ENCODE data around the gene TBL1X. TPM values are rescaled to one million over a fixed set of nuclear protein-coding genes. Genes with fewer than 3 reads are reported as not detected.
"Not testable (repeated sequence)": the region's sequence is repeated elsewhere in the genome, so short reads cannot be mapped to it uniquely, and the experiment has no call there.

Gene TBL1X
- total and polyA plus RNA-seq, 7 experiments from 2014 or later: 11.8 to 58.8 (median 28.9) TPM

DNA sequence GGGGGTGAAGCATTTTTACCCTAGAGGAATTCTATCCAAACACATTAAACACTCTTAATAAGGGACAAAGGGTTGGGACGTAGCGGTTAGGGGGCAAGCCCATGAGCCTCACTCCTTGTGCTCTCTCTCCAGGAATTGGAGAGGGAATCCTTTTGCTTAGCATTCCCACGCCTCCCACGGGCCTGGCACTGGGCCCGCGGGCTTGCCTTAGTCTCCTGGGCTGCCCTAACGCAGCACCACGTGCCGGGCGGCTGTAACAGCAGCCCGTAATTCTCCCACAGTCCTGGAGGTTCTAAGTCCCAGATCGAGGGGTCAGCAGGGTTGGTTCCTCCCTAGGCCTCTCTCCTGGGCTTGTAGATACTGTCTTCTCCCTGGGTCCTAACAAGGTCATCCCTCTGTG, 67.5 kb downstream of the TBL1X start:
- no peaks in the 10 kb centered on the region for H3K27me3 ChIP-seq (ENCODE audit: control insufficient read depth in 2 of 2, insufficient read depth in 2 of 2, low read length in 2 of 2)
- no peak for DNase-seq
- peaks cover 0 to 4% (median 3%) of the 10 kb centered on the region in 5 donors for H3K36me3 Mint-ChIP-seq
- H3K27ac Mint-ChIP-seq: no peak overlapping the region
- no peaks in the 10 kb centered on the region for H3K27me3 Mint-ChIP-seq
- intact Hi-C loops (cut with micrococcal nuclease): loop anchor here in 1 of 2 donors (5.0 to 10.0 kb wide), 2 partner anchors 65 to 102 kb away; partner anchors contain the start of gene TBL1X
- no peak overlapping the region for H3K27ac ChIP-seq (ENCODE audit: low read depth, low read length)
- no peaks in the 10 kb centered on the region for H3K36me3 ChIP-seq (ENCODE audit: control insufficient read depth in 2 of 3, insufficient read depth in 3 of 3, low read length in 3 of 3)
- POLR2A ChIA-PET: no interaction called here
- CTCF ChIA-PET: no interaction called here
- peaks cover 6 to 13% of the 10 kb centered on the region in 2 donors for H3K4me1 ChIP-seq (ENCODE audit: control insufficient read depth in 2 of 2, insufficient read depth in 2 of 2, low read length in 2 of 2)
- no peak for ATAC-seq
- peaks cover 15 to 65% (median 63%) of the 10 kb centered on the region in 7 donors for H3K4me1 Mint-ChIP-seq
- no peaks in the 10 kb centered on the region for H3K9me3 ChIP-seq (ENCODE audit: control insufficient read depth in 2 of 3, low read length in 3 of 3)
- H3K4me3 Mint-ChIP-seq: no peak overlapping the region
- peaks cover 0 to 2% (median 0%) of the 10 kb centered on the region in 11 donors for H3K9me3 Mint-ChIP-seq
- no peak overlapping the region for H3K4me3 ChIP-seq (ENCODE audit: low read length)

- CTCF ChIA-PET: no interaction called here
- H3K9me3 Mint-ChIP-seq: peaks cover 0 to 3% (median 0%) of the 10 kb centered on the region in 11 donors
These were observed 68.8 kb downstream of the TBL1X start for GRCh38 chrX:9533611-9534010.

GRCh38 chrX:9534686-9535085, 69.8 kb downstream of the TBL1X start:
- H3K27me3 Mint-ChIP-seq: no peaks in the 10 kb centered on the region
- H3K4me1 Mint-ChIP-seq: peaks cover 16 to 76% (median 71%) of the 10 kb centered on the region in 7 donors
- peak overlapping the region in 3 of 10 donors; percentile 27 to 52 (median 28) for H3K4me3 Mint-ChIP-seq
- peaks cover 0 to 6% (median 6%) of the 10 kb centered on the region in 5 donors for H3K36me3 Mint-ChIP-seq
- intact Hi-C loops (cut with micrococcal nuclease): loop anchor here in 1 of 2 donors (5.0 to 10.0 kb wide), 2 partner anchors 67 to 100 kb away; partner anchors contain the start of gene TBL1X
- H3K9me3 Mint-ChIP-seq: peaks cover 0 to 3% (median 0%) of the 10 kb centered on the region in 11 donors
- H3K4me1 ChIP-seq (ENCODE audit: control insufficient read depth in 2 of 2, insufficient read depth in 2 of 2, low read length in 2 of 2): peaks cover 5 to 12% of the 10 kb centered on the region in 2 donors
- DNase-seq: no peak
- ChIA-PET CTCF (no interaction called here), POLR2A (interaction anchor here (0.6 kb wide), 1 partner anchor 83 kb away, joined by 3 read pairs; no protein-coding TSS in a partner anchor)
- ATAC-seq: no peak
- peak overlapping the region in 4 of 9 donors; percentile 5 to 66 (median 35) for H3K27ac Mint-ChIP-seq
- H3K36me3 ChIP-seq (ENCODE audit: control insufficient read depth in 2 of 3, insufficient read depth in 3 of 3, low read length in 3 of 3): no peaks in the 10 kb centered on the region
- no peak overlapping the region for H3K27ac ChIP-seq (ENCODE audit: low read depth, low read length)
- H3K27me3 ChIP-seq (ENCODE audit: control insufficient read depth in 2 of 2, insufficient read depth in 2 of 2, low read length in 2 of 2): no peaks in the 10 kb centered on the region
- no peaks in the 10 kb centered on the region for H3K9me3 ChIP-seq (ENCODE audit: control insufficient read depth in 2 of 3, low read length in 3 of 3)
- H3K4me3 ChIP-seq (ENCODE audit: low read length): no peak overlapping the region

More at GRCh38 chrX:9533611-9534010, 68.8 kb downstream of the TBL1X start:
- intact Hi-C loops (cut with micrococcal nuclease): loop anchor here in 1 of 2 donors (5.0 to 10.0 kb wide), 2 partner anchors 66 to 101 kb away; partner anchors contain the start of gene TBL1X
- POLR2A ChIA-PET: no interaction called here
- Histone ChIP-seq H3K27ac (ENCODE audit: low read depth, low read length) (no peak overlapping the region), H3K4me1 (ENCODE audit: control insufficient read depth in 2 of 2, insufficient read depth in 2 of 2, low read length in 2 of 2) (peaks cover 6 to 13% of the 10 kb centered on the region in 2 donors), H3K36me3 (ENCODE audit: control insufficient read depth in 2 of 3, insufficient read depth in 3 of 3, low read length in 3 of 3) (no peaks in the 10 kb centered on the region), H3K4me3 (ENCODE audit: low read length) (no peak overlapping the region), H3K27me3 (ENCODE audit: control insufficient read depth in 2 of 2, insufficient read depth in 2 of 2, low read length in 2 of 2) (no peaks in the 10 kb centered on the region), H3K9me3 (ENCODE audit: control insufficient read depth in 2 of 3, low read length in 3 of 3) (no peaks in the 10 kb centered on the region)
- Mint-ChIP-seq H3K27me3 (no peaks in the 10 kb centered on the region), H3K4me3 (peak overlapping the region in 1 of 10 donors; percentile 42), H3K27ac (no peak overlapping the region), H3K4me1 (peaks cover 15 to 73% (median 69%) of the 10 kb centered on the region in 7 donors), H3K36me3 (peaks cover 0 to 6% (median 4%) of the 10 kb centered on the region in 5 donors)
- no peak for ATAC-seq
- no peak for DNase-seq

- no peaks in the 10 kb centered on the region for H3K9me3 ChIP-seq (ENCODE audit: control insufficient read depth in 2 of 3, low read length in 3 of 3)
- H3K27me3 Mint-ChIP-seq: no peaks in the 10 kb centered on the region
- peaks cover 0 to 3% (median 0%) of the 10 kb centered on the region in 11 donors for H3K9me3 Mint-ChIP-seq
- POLR2A ChIA-PET: interaction anchor here (0.6 kb wide), 1 partner anchor 83 kb away, joined by 3 read pairs; no protein-coding TSS in a partner anchor
- peak in 3 of 9 donors; percentile 7 to 15 (median 14) for DNase-seq
- peaks cover 17 to 75% (median 68%) of the 10 kb centered on the region in 7 donors for H3K4me1 Mint-ChIP-seq
- CTCF ChIA-PET: no interaction called here
- intact Hi-C loops (cut with micrococcal nuclease): loop anchor here in 1 of 2 donors (10.0 kb wide), 1 partner anchor 100 kb away; no protein-coding TSS in a partner anchor
- no peaks in the 10 kb centered on the region for H3K36me3 ChIP-seq (ENCODE audit: control insufficient read depth in 2 of 3, insufficient read depth in 3 of 3, low read length in 3 of 3)
- peaks cover 0 to 7% (median 6%) of the 10 kb centered on the region in 5 donors for H3K36me3 Mint-ChIP-seq
- no peak overlapping the region for H3K4me3 ChIP-seq (ENCODE audit: low read length)
- H3K27ac ChIP-seq (ENCODE audit: low read depth, low read length): no peak overlapping the region
- no peaks in the 10 kb centered on the region for H3K27me3 ChIP-seq (ENCODE audit: control insufficient read depth in 2 of 2, insufficient read depth in 2 of 2, low read length in 2 of 2)
- H3K4me1 ChIP-seq (ENCODE audit: control insufficient read depth in 2 of 2, insufficient read depth in 2 of 2, low read length in 2 of 2): peaks cover 1 to 8% of the 10 kb centered on the region in 2 donors
- no peak for ATAC-seq
- H3K4me3 Mint-ChIP-seq: peak overlapping the region in 6 of 10 donors; percentile 25 to 52 (median 29)
- peak overlapping the region in 3 of 9 donors; percentile 24 to 66 (median 46) for H3K27ac Mint-ChIP-seq
These were observed 70.2 kb downstream of the TBL1X start for GRCh38 chrX:9535101-9535500.

DNA sequence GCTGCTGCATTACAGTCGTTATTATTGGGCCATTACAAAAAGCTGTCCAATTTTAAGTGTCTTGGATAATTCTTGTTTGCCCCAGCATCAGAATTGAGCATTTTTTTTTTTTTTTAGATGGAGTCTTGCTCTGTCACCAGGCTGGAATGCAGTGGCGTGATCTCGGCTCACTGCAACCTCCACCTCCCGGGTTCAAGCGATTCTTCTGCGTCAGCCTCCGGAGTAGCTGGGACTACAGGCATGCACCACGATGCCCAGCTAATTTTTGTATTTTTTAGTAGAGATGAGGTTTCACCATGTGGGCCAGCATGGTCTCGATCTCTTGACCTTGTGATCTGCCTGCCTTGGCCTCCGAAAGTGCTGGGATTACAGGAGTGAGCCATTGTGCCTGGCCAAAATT, 71.3 kb downstream of the TBL1X start:
- DNase-seq; CTCF ChIA-PET; H3K4me1 ChIP-seq (ENCODE audit: control insufficient read depth in 2 of 2, insufficient read depth in 2 of 2, low read length in 2 of 2); POLR2A ChIA-PET; H3K27me3 Mint-ChIP-seq; ATAC-seq; H3K36me3 Mint-ChIP-seq; H3K27ac ChIP-seq (ENCODE audit: low read depth, low read length); H3K27me3 ChIP-seq (ENCODE audit: control insufficient read depth in 2 of 2, insufficient read depth in 2 of 2, low read length in 2 of 2); H3K9me3 Mint-ChIP-seq; H3K4me3 ChIP-seq (ENCODE audit: low read length); H3K27ac Mint-ChIP-seq; H3K36me3 ChIP-seq (ENCODE audit: control insufficient read depth in 2 of 3, insufficient read depth in 3 of 3, low read length in 3 of 3); H3K9me3 ChIP-seq (ENCODE audit: control insufficient read depth in 2 of 3, low read length in 3 of 3): not testable (repeated sequence)
- intact Hi-C loops (cut with micrococcal nuclease): loop anchor here in 1 of 2 donors (10.0 kb wide), 1 partner anchor 99 kb away; no protein-coding TSS in a partner anchor
- Mint-ChIP-seq H3K4me1 (peaks cover 11 to 69% (median 58%) of the 10 kb centered on the region in 7 donors), H3K4me3 (peak overlapping the region in 1 of 10 donors; percentile 11)

- H3K9me3 Mint-ChIP-seq: peaks cover 0 to 3% (median 0%) of the 10 kb centered on the region in 11 donors
- H3K4me3 Mint-ChIP-seq: no peak overlapping the region
- no peak for ATAC-seq
- intact Hi-C loops (cut with micrococcal nuclease): loop anchor here in 1 of 2 donors (10.0 kb wide), 1 partner anchor 97 kb away; no protein-coding TSS in a partner anchor
- ChIA-PET POLR2A (no interaction called here), CTCF (no interaction called here)
- H3K4me1 Mint-ChIP-seq: peaks cover 11 to 68% (median 50%) of the 10 kb centered on the region in 7 donors
- no peak overlapping the region for H3K27ac ChIP-seq (ENCODE audit: low read depth, low read length)
- H3K36me3 ChIP-seq (ENCODE audit: control insufficient read depth in 2 of 3, insufficient read depth in 3 of 3, low read length in 3 of 3): no peaks in the 10 kb centered on the region
- H3K36me3 Mint-ChIP-seq: peaks cover 0 to 12% (median 6%) of the 10 kb centered on the region in 5 donors
- H3K4me1 ChIP-seq (ENCODE audit: control insufficient read depth in 2 of 2, insufficient read depth in 2 of 2, low read length in 2 of 2): no peaks in the 10 kb centered on the region
- H3K27me3 Mint-ChIP-seq: no peaks in the 10 kb centered on the region
- no peak overlapping the region for H3K4me3 ChIP-seq (ENCODE audit: low read length)
- H3K27me3 ChIP-seq (ENCODE audit: control insufficient read depth in 2 of 2, insufficient read depth in 2 of 2, low read length in 2 of 2): no peaks in the 10 kb centered on the region
- DNase-seq: no peak
- H3K9me3 ChIP-seq (ENCODE audit: control insufficient read depth in 2 of 3, low read length in 3 of 3): no peaks in the 10 kb centered on the region
- no peak overlapping the region for H3K27ac Mint-ChIP-seq
These were observed 72.9 kb downstream of the TBL1X start for GRCh38 chrX:9537781-9538180.
